B cell (primary cell): ENCODE data around the gene NKX3-2. TPM values are rescaled to one million over a fixed set of nuclear protein-coding genes. Genes with fewer than 3 reads are reported as not detected.

Experiments
- ATAC-seq: fragments of 200-7000 bp; cut with Tn5 transposase; one replicate; pipeline ENCODE4 v1.10.0; 2021; ENCODE audit warnings: low read depth, mild to moderate bottlenecking, moderate number of reproducible peaks, moderate library complexity
- CTCF ChIA-PET: fragments of 350-600 bp; sonication (Branson Sonifier 250); formaldehyde crosslinking; loops from one replicate; lab custom pipeline; 2021; ENCODE audit warnings: antibody characterized with exemption, inconsistent platforms; lab: Charles Lee
- POLR2A ChIA-PET: fragments of 350-600 bp; sonication (Branson Sonifier 250); formaldehyde crosslinking; loops from one replicate; lab custom pipeline; 2021; ENCODE audit warnings: antibody characterized with exemption; lab: Charles Lee
- DNase-seq: peaks from one replicate; pipeline ENCODE4 v3.0.0; 2013
- H2AFZ ChIP-seq: 2 replicates; pipeline ENCODE4 v1.6.1; 2012; ENCODE audit warnings: mild to moderate bottlenecking, low read depth, low read length; ENCODE audit not compliant: insufficient read depth, poor library complexity, severe bottlenecking
- H3K27ac ChIP-seq, 2 donors: 1 replicate in 1 of 2; 2 replicates in 1 of 2; pipeline ENCODE4 v1.5.1; 2012 to 2013; ENCODE audit warnings: low read length in 2 of 2, mild to moderate bottlenecking in 2 of 2, moderate library complexity in 1 of 2
- H3K27me3 ChIP-seq, 4 experiments: fragments of 200-600 bp in 1 of 4; sonication (generic) in 1 of 4; replicated peaks in 1 of 4; 1 replicate in 2 of 4; 2 replicates in 2 of 4; pipeline versions ENCODE4 v1.6.1 to v1.7.0; 2013 to 2016; ENCODE audit warnings: low read length in 3 of 4, mild to moderate bottlenecking in 2 of 4, mixed read lengths in 1 of 4, moderate library complexity in 1 of 4; ENCODE audit not compliant: insufficient read depth in 4 of 4, control insufficient read depth in 3 of 4; ENCODE audit errors: control extremely low read depth in 1 of 4
- H3K36me3 ChIP-seq, 2 experiments: replicated peaks in 1 of 2; 1 replicate in 1 of 2; 2 replicates in 1 of 2; pipeline versions ENCODE4 v1.6.1 to v1.7.1; 2013; ENCODE audit warnings: low read length in 1 of 2; ENCODE audit not compliant: insufficient read depth in 2 of 2, control insufficient read depth in 1 of 2; ENCODE audit errors: control extremely low read depth in 1 of 2, extremely low read depth in 1 of 2
- H3K4me1 ChIP-seq, 2 donors: fragments of 200-600 bp in 1 of 2; sonication (generic) in 1 of 2; 1 replicate in 1 of 2; 2 replicates in 1 of 2; pipeline versions ENCODE4 v1.5.1 to v1.6.1; 2013 to 2017; ENCODE audit warnings: low read length in 2 of 2; ENCODE audit not compliant: control insufficient read depth in 2 of 2, insufficient read depth in 2 of 2
- H3K4me2 ChIP-seq: replicated peaks from 2 replicates; pipeline ENCODE3; 2012; ENCODE audit warnings: mild to moderate bottlenecking, low read depth, low read length; ENCODE audit not compliant: poor library complexity, severe bottlenecking
- H3K4me3 ChIP-seq, 5 experiments: fragments of 200-600 bp in 1 of 5; sonication (generic) in 1 of 5; 1 replicate in 3 of 5; 2 replicates in 2 of 5; pipeline versions ENCODE4 v1.5.1 to v1.7.0; 2011 to 2016; ENCODE audit warnings: low read length in 4 of 5, mild to moderate bottlenecking in 4 of 5, low read depth in 2 of 5, control low read depth in 1 of 5, moderate library complexity in 1 of 5; ENCODE audit not compliant: insufficient read depth in 1 of 5; ENCODE audit errors: control extremely low read depth in 1 of 5, extremely low read depth in 1 of 5
- H3K79me2 ChIP-seq: fragments of 200-600 bp; sonication (generic); one replicate; pipeline ENCODE4 v1.6.0; 2016; ENCODE audit warnings: low read length; ENCODE audit not compliant: control insufficient read depth, insufficient read depth
- H3K9ac ChIP-seq: fragments of 200-600 bp; sonication (generic); 2 replicates; pipeline ENCODE4 v1.6.1; 2017; ENCODE audit warnings: mild to moderate bottlenecking, low read length, moderate library complexity
- H3K9me3 ChIP-seq, 3 donors: one replicate each; pipeline versions ENCODE4 v1.6.1 to v1.7.1; 2013; ENCODE audit warnings: low read length in 2 of 3; ENCODE audit not compliant: control insufficient read depth in 2 of 3, insufficient read depth in 1 of 3; ENCODE audit errors: control extremely low read depth in 1 of 3
- H4K20me1 ChIP-seq: 2 replicates; pipeline ENCODE4 v1.6.0; 2012; ENCODE audit warnings: mild to moderate bottlenecking, low read length; ENCODE audit not compliant: insufficient read depth, control insufficient read depth, poor library complexity, severe bottlenecking
- H3K27ac Mint-ChIP-seq: one replicate; pipeline ENCODE4 v1.8.0; 2021; ENCODE audit warnings: mixed read lengths
- H3K27me3 Mint-ChIP-seq: one replicate; pipeline ENCODE4 v1.8.0; 2021; ENCODE audit warnings: mixed read lengths
- H3K4me1 Mint-ChIP-seq: one replicate; pipeline ENCODE4 v1.8.0; 2021; ENCODE audit warnings: mixed read lengths
- H3K4me3 Mint-ChIP-seq: one replicate; pipeline ENCODE4 v1.8.0; 2021; ENCODE audit warnings: mixed read lengths
- H3K9me3 Mint-ChIP-seq: one replicate; pipeline ENCODE4 v1.8.0; 2022; ENCODE audit warnings: mixed read lengths; ENCODE audit not compliant: insufficient read depth
- EZH2 ChIP-seq: IDR thresholded peaks from 2 replicates; pipeline ENCODE4 v1.6.1; 2012; ENCODE audit warnings: borderline replicate concordance, low read depth, mild to moderate bottlenecking, moderate library complexity, low read length; ENCODE audit not compliant: insufficient read depth, poor library complexity, severe bottlenecking
- WGBS: methylation state at CpG from one replicate; pipeline ENCODE4 v1.1.5; 2013; ENCODE audit warnings: missing lambda C conversion rate; ENCODE audit not compliant: insufficient coverage; 5-methylcytosine and 5-hydroxymethylcytosine counted together
- intact Hi-C: fragments of 100-400 bp; cut with micrococcal nuclease; formaldehyde crosslinking; loops from one replicate; pipeline ENCODE4 v1.10.0; 2022
- polyA plus RNA-seq: library from polyadenylated mRNA; depleted of rRNA; stranded (reverse); fragments of >200 nt; gene quantifications from 2 replicates; pipeline ENCODE4 v1.2.3, GENCODE V29; 2012
- total RNA-seq, 2 donors: library from RNA; stranded (reverse); fragments of 120-200 nt in 1 of 2; gene quantifications; 1 replicate in 1 of 2; 2 replicates in 1 of 2; pipeline versions ENCODE4 v1.2.3 to v1.2.4, GENCODE V29; 2013 to 2022
- TF ChIP-seq, protein P1 (sequence below): fragments of 200-600 bp; IDR thresholded peaks from one replicate; pipeline ENCODE4 v1.8.0; 2022; ENCODE audit warnings: antibody characterized with exemption, mild to moderate bottlenecking

NKX3-2 gene
- total and polyA plus RNA-seq, 2 donors (not counting 1 experiment from before 2014, with no cell fraction given) = not detected

DNA sequence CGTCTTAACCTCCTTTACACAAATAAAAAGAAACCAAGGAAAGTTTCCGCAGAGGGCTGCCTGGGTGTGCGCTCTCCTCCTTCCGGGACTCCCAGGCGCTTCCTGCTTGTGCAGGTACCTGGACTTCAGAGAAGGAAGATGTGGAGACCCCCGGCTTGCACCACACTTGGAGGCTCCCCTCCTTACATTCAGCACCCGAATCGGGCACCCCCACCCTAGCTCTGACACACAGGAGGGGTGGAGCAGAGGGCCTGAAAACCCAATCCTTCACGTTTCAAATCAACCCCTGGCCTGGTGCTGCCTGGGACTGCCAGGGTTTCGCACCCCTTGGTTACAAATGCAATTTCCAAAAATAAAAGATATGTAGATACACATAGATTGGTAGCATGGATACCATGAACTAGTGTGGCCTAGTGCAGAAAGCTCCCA, 3.1 kb downstream of the NKX3-2 start:
- peak; percentile 75 for TF ChIP-seq EZH2
- TF ChIP-seq, protein P1, sequence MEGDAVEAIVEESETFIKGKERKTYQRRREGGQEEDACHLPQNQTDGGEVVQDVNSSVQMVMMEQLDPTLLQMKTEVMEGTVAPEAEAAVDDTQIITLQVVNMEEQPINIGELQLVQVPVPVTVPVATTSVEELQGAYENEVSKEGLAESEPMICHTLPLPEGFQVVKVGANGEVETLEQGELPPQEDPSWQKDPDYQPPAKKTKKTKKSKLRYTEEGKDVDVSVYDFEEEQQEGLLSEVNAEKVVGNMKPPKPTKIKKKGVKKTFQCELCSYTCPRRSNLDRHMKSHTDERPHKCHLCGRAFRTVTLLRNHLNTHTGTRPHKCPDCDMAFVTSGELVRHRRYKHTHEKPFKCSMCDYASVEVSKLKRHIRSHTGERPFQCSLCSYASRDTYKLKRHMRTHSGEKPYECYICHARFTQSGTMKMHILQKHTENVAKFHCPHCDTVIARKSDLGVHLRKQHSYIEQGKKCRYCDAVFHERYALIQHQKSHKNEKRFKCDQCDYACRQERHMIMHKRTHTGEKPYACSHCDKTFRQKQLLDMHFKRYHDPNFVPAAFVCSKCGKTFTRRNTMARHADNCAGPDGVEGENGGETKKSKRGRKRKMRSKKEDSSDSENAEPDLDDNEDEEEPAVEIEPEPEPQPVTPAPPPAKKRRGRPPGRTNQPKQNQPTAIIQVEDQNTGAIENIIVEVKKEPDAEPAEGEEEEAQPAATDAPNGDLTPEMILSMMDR = no peak
- ChIA-PET CTCF (interaction anchor here (0.8 to 3.1 kb wide), 3 partner anchors 11 to 19 kb away, joined by 3 to 9 read pairs (median 4); no protein-coding TSS in a partner anchor), POLR2A (no interaction called here)
- Mint-ChIP-seq H3K4me1 (peaks cover 29% of the 10 kb centered on the region), H3K27ac (peak overlapping the region; percentile 56), H3K27me3 (peaks cover 61% of the 10 kb centered on the region), H3K9me3 (peaks cover 7% of the 10 kb centered on the region), H3K4me3 (peak overlapping the region; percentile 54)
- Histone ChIP-seq H3K36me3 (no peaks in the 10 kb centered on the region), H3K79me2 (no peaks in the 10 kb centered on the region), H3K4me1 (peaks cover 62 to 77% of the 10 kb centered on the region in 2 donors), H3K4me3 (peak overlapping the region in 1 of 5 experiments; percentile 21), H3K4me2 (peak overlapping the region; percentile 72), H4K20me1 (no peaks in the 10 kb centered on the region), H3K27ac (no peak overlapping the region), H3K9me3 (peaks cover 2 to 85% (median 54%) of the 10 kb centered on the region in 3 donors), H3K27me3 (peaks cover 2 to 95% (median 88%) of the 10 kb centered on the region in 4 experiments), H3K9ac (no peak overlapping the region), H2AFZ (no peak overlapping the region)
- 17% methylated on average over 6 of the region's 10 CpGs for WGBS
- DNase-seq (no peak), ATAC-seq (no peak)
- intact Hi-C loops = no loop called here

DNA sequence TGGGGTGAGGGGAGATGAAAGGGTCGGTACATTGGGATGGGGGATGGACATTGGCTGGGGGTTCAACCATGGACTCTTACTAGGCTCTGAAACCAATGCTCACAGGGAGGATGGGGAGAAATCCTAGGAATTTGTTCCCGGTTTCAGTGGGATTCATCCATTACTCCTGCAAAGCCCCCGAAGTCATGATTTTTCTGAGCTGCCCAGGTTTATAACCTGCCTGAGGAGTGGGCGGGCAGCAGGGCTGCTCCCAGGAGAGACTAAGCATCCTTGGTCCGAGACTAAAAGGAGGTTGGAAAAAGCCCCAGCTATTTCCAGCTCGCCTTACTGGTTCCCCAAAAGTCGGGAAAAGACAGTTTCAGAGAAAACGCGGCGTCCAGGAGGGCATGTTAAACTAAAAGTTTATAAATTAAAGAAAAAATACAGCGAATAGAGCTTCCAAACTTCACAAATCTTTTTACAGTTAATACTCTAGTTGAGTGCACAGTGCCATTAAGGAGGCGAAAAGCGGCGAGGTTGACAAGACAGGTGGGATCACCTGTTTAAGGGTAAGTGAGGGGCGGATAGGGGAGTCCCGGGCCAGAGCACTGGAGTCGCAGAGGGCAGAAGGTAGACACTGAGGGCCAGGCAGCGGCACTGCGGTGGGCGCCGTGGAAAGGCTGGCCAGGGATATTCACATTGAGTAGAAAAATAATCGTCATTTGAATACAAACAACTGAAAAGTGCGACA, 3.7 kb downstream of the NKX3-2 start:
- CTCF ChIA-PET = interaction anchor here (0.8 to 3.1 kb wide), 2 partner anchors 12 to 19 kb away, joined by 3 to 9 read pairs; no protein-coding TSS in a partner anchor
- WGBS = 14% methylated on average over 10 of the region's 23 CpGs
- peak overlapping the region; percentile 43 for H3K27ac Mint-ChIP-seq
- Histone ChIP-seq H3K27me3 (peaks cover 0 to 98% (median 87%) of the 10 kb centered on the region in 4 experiments), H3K36me3 (no peaks in the 10 kb centered on the region), H4K20me1 (no peaks in the 10 kb centered on the region), H3K79me2 (no peaks in the 10 kb centered on the region), H3K4me3 (no peak overlapping the region), H3K9ac (no peak overlapping the region), H3K4me2 (peak overlapping the region; percentile 72), H3K27ac (no peak overlapping the region), H3K9me3 (peaks cover 1 to 90% (median 52%) of the 10 kb centered on the region in 3 donors), H3K4me1 (peaks cover 61 to 75% of the 10 kb centered on the region in 2 donors), H2AFZ (no peak overlapping the region)
- H3K27me3 Mint-ChIP-seq = peaks cover 63% of the 10 kb centered on the region
- POLR2A ChIA-PET = no interaction called here
- peak overlapping the region; percentile 15 for H3K4me3 Mint-ChIP-seq
- peaks cover 26% of the 10 kb centered on the region for H3K4me1 Mint-ChIP-seq
- intact Hi-C loops = no loop called here
- peaks cover 7% of the 10 kb centered on the region for H3K9me3 Mint-ChIP-seq
- TF ChIP-seq, protein P1 = no peak
- no peak for TF ChIP-seq EZH2
- no peak for ATAC-seq
- peak; percentile 47 for DNase-seq
